NCI-H82 (cell line): Measurements from ENCODE around the gene GATA2.

ENCODE experiments used
- DNase-seq: peaks from one replicate; lab custom pipeline; 2025; lab: John Stamatoyannopoulos, UW

The GATA2 gene

GRCh38 chr3:128502712-128503111, 9.7 kb upstream of the GATA2 start:
- no peak for DNase-seq

GRCh38 chr3:128501431-128501830, 8.4 kb upstream of the GATA2 start:
- DNase-seq, result no peak

DNA sequence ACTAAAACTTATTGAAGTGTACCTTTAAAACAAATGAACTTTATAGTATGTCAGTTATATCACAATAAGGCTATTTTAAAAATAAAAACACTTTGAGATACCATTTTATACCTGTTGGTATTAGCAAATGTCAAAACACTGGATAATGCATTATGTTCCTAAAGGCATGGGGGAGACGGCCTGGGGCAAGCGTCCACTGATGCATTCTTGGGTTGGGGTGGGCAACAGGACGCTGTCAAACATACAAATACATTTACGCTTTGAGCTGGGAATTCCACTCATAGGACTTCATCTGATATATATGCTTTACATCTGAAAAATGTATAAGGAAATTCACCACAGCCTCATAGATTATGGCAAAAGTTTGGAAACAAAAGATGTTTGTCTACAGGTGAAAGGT, 7.6 kb upstream of the GATA2 start:
- no peak for DNase-seq

GRCh38 chr3:128499724-128500275, 6.8 kb upstream of the GATA2 start:
- DNase-seq, result no peak

DNA sequence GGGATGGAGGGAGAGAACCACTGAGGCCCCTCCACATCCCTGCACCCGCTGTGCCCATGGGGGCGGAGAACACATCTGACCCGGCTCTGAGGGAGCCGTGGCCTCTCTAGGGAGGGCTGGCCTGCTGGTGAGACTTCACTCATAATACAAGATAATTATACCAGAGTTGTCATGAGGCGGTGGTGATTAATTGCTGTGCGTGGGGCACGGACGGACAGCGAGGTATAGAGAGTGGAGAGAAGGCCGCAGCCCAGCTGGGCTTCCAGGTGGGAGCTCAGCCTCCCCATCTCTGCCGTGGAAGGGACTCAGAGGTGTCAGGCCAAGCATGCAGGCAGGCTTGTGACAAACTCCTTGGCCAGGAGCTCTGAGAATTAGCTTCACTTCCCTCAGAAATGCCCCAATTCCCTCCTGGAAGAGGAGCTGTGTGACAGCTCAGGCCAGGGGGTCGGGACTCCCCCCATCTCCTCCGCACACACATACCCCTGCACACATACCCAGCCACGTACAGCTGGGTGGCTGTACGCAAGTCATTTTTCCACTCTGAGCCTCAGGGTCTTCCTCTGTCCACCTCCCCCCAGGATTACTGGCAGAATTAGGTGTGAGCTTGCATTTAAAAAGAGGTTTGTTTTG, 6.0 kb upstream of the GATA2 start:
- DNase-seq, result no peak

DNA sequence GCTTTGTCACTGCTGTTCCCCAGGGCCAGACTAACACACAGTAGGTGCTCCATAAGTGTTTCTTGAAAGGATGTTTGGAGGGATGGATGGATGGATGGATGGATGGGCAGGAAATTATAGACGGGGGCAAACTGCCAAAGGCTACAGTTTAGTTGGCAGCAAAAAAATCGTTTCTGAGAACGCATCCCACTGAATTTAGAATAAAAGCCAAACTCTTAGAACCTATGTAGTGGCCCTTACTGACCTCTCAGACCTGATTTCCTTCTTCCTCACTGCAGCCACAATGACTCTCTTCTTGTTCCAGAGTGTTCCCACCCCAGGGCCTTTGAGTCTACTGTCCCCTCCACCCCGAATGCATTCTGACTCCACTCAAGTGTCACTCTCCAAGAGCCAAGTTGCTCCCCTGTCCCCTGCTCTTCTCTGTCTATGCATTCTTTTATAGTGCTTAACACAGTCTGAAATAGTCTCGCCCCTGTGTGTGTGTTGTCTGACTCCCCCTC, 5.2 kb upstream of the GATA2 start:
- DNase-seq, result no peak

DNA sequence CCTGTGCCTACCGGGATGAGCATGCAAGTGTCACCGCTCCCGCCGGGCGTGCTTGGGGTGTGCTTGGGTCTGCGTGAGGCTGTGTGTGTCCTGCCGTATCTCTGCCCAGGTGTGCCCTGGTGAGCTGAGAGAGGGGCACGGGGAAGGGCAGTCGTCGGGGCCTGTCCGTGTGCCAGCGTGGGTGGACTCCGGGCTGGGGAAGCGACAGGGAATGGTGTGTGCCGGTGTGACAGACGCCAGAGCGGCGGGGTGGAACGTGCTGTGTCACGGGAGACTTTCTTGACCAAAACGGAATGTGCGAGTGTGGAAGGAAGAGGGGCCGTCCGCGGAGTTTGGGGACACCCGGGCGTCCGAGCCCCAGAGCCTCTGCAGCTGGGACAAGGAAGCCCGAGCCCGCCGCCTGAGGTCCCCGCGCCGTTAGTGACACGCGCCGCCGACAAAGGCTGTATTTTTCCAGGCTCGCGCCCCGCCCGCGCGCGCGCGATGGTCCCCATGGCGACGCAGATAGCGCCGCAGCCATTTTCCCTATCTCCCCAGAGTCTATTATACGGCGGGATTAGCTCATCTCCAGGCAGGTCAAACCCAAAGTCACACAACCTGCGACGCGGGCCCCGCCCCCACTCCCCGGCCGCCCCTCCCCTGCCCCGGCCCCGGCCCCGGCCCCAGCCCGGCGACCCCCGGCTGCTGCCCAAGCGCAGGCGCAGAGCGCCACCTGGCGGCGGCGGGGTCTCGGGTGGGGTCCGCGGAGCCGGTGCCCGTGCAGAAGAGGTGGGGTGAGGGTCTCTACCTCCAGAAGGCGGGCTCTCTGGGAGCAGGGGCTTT, 4.5 kb upstream of the GATA2 start:
- peak; percentile 91 for DNase-seq

- DNase-seq, result peak; percentile 63
Observed at GRCh38 chr3:128496602-128497304, 3.8 kb upstream of the GATA2 start.

DNA sequence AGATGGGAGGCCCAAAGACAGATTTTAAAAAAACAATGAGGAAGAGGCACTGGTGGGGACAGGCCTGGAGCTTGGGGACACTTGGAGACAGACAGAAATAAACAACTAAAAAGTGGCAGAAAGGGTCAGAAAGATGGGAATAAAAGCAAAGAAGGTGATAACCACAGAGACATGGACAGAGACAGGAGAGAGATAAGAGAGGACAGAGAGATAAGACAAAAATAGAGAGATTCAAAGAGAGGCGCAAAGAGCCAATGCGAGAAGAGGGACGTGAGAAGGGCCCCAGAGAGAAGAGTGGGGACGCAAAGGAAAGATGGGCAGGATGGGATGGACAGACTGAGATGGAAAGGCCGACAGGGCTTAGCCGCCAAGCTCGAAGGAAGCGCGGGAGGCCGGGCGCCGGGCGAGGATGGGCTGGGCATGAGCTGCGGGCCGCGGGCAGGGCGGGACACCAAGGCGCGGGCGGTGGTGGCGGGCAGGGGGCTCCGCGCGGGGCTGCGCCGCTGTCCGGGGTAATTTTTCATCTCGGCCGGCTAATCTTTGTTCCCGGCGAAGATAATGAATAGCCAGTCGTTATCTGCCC, 3.1 kb upstream of the GATA2 start:
- DNase-seq, result no peak

GRCh38 chr3:128495435-128495970, 2.5 kb upstream of the GATA2 start:
- no peak for DNase-seq

DNA sequence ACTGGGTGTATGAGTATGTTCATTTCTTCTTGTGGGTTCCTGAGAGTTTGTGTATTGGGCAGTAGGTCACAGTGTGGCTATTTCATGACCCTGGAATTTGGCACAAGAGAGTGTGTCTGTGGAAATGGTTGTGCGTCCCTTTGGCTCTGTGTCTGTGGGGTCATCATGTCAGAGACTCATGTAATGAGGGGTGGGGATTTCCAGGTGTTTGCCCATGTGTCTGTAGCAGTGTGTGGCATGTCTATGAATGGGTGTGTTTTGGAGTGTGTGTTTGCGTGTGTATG, 1.3 kb upstream of the GATA2 start:
- no peak for DNase-seq

GRCh38 chr3:128493570-128494366, 767 bp upstream of the GATA2 start:
- DNase-seq, result no peak

- DNase-seq, result peak; percentile 64
Observed at GRCh38 chr3:128491941-128492670, 895 bp downstream of the GATA2 start.

- peak; percentile 51 for DNase-seq
Observed at GRCh38 chr3:128491691-128491940, 1.4 kb downstream of the GATA2 start.

GRCh38 chr3:128490915-128491690, 1.9 kb downstream of the GATA2 start:
- no peak for DNase-seq

- no peak for DNase-seq
Observed at GRCh38 chr3:128490650-128490914, 2.4 kb downstream of the GATA2 start.

DNA sequence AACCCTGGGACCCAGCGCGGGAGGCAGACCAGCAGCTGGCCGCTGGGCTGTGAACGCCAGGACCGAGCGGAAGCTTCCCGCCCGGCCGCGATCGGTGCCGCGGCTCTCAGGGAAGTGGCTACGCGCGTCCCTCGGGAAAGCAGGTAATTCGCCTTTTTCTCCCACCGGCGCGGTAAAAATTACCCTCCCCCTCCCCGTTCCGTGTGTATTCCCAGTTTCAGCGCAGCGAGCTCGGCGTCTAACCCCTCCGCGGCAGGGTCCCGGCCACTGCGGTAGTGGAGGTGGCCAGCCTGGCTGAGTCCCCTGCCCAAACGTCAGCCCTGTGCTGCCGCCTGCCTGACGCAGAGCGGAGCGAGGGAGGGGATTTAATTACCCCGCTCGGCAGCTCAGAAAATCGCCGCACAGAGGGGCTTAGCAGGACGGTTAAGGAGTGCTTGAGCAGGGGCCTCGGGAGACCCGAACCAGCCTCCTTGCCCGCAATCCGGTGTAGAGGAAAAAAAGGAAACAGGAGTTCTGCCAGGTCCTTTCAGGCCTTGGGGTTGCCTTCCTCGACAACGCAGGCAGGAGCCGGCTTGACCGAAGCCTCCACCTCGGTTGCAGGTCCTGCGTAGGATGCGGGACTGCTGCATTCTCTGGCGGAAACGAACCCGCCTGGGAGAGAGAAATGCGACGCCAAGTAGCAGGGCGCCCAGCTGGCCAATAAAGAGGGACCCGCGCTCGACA, 2.9 kb downstream of the GATA2 start:
- DNase-seq, result peak; percentile 88

GRCh38 chr3:128489674-128489926, 3.4 kb downstream of the GATA2 start:
- no peak for DNase-seq

DNA sequence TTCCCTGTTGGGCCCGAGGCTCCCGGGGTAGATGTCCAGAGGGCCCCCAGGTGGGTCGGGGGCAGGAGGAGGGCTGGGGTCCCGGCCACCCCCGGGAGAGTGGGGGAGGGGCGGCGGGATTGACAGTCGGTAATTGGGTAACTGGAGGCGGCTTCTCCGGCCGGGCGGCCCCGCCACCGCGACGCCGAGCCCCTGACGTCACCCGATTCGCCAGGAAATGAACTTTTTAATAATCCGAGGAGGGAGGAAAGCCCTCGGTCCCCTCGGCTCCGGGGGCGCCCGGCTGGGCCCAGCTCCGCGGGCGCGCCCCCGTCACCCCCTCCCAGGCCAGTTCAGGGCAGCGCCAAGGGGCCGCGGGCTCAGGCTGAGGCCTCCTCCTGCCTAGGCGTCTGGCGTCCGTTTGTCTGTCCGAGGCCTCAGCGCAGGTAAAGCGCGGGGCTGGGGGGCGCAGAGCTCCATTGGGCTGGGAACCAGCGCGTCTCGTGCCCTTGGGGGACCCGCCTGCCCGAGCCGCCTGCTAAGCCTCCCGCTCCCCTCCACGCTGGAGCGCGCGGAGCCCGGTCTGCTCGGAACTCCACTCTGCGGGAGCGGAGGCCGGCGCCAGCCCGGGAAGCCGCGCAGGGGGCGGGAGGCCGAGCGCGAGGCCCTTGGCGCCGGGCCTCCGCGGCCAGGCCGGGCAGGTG, 3.9 kb downstream of the GATA2 start:
- DNase-seq, result peak; percentile 47

DNA sequence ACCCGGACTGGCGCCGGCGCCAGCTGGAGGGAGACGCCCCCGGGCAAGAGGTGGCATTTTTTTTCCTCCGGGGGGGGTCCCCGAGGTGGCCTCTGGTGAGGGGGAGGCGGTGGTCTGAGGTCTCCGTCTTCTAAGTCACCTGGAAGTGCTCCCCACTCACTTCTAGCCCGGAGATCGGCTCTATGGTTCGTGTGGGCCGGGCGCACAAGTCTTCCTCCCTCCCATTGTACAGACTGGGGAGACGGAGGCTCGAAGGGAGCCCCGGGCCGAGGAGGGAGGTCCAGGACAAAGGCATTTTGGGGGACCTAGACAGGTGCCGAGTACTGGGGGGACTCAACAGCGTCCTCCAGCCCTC, 4.4 kb downstream of the GATA2 start:
- DNase-seq, result no peak
